WERI-Rb-1 (cell line): Measurements from ENCODE around the gene CGNL1.
A peak's percentile ranks its signal among the peaks of the same experiment; 100 is the strongest.

Experiments
- DNase-seq: peaks from one replicate; pipeline ENCODE4 v3.0.0-alpha.2; 2020
- H3K27ac ChIP-seq: fragments of 250-450 bp; sonication (Bioruptor Pico); 2 replicates; pipeline ENCODE4 v1.5.1; 2020; ENCODE audit warnings: mild to moderate bottlenecking, moderate library complexity
- H3K27me3 ChIP-seq: fragments of 250-450 bp; sonication (Bioruptor Pico); 2 replicates; pipeline ENCODE4 v1.5.1; 2021; ENCODE audit warnings: mild to moderate bottlenecking, low read depth, moderate library complexity; ENCODE audit not compliant: insufficient read depth, severe bottlenecking
- H3K36me3 ChIP-seq: fragments of 250-450 bp; sonication (Bioruptor Pico); 2 replicates; pipeline ENCODE4 v1.5.1; 2020; ENCODE audit warnings: mild to moderate bottlenecking, moderate library complexity
- H3K4me3 ChIP-seq: 2 replicates; pipeline ENCODE4 v1.5.1; 2011; ENCODE audit warnings: low read depth, mild to moderate bottlenecking, control low read depth, low read length
- H3K9me3 ChIP-seq: fragments of 250-450 bp; sonication (Bioruptor Pico); 2 replicates; pipeline ENCODE4 v1.5.1; 2021; ENCODE audit warnings: mild to moderate bottlenecking, moderate library complexity; ENCODE audit not compliant: severe bottlenecking
- TF ChIP-seq, protein P1 (sequence below): IDR thresholded peaks from 2 replicates; pipeline ENCODE4 v1.5.1; 2011; ENCODE audit warnings: low read depth, mild to moderate bottlenecking, control low read depth, inconsistent platforms, low read length

CGNL1 gene

DNA sequence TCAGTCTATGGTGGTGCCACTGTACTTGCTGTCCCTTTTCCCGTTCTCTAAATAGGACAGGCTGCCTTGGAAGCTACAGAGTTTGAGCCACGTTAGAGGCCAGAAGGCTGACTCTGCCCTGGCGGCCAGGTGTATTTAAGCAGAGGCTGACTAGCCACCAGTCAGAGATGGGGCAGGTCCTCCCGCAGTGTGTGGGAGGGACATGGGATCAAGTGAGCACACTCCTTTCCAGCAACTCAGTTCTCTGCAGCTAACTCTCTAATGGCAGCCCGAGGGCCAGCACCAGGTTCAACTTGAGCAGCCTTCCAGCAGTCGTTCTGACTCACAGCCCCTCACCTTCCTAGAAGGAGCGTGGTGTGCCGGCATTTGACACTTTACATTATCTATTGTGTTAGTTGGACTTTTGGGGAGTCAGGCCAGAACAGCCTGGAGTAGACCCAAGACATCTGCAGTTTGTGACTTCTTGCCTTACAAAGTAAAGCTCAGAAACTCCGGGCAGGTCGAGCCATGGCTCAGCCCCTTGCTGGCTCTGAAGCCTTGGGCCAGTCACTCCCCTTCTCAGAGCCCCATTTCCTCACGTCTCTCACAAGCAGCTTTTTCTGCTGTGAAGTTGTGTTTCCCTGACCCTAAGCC is 168.7 kb downstream of the CGNL1 start:
- Histone ChIP-seq H3K36me3 (peaks cover 11% of the 10 kb centered on the region; the same call in 1 of the 2 replicates), H3K27me3 (no peaks in the 10 kb centered on the region), H3K9me3 (no peaks in the 10 kb centered on the region), H3K4me3 (no peak overlapping the region), H3K27ac (no peak overlapping the region)
- DNase-seq, result no peak
- TF ChIP-seq, protein P1, sequence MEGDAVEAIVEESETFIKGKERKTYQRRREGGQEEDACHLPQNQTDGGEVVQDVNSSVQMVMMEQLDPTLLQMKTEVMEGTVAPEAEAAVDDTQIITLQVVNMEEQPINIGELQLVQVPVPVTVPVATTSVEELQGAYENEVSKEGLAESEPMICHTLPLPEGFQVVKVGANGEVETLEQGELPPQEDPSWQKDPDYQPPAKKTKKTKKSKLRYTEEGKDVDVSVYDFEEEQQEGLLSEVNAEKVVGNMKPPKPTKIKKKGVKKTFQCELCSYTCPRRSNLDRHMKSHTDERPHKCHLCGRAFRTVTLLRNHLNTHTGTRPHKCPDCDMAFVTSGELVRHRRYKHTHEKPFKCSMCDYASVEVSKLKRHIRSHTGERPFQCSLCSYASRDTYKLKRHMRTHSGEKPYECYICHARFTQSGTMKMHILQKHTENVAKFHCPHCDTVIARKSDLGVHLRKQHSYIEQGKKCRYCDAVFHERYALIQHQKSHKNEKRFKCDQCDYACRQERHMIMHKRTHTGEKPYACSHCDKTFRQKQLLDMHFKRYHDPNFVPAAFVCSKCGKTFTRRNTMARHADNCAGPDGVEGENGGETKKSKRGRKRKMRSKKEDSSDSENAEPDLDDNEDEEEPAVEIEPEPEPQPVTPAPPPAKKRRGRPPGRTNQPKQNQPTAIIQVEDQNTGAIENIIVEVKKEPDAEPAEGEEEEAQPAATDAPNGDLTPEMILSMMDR, result no peak

DNA sequence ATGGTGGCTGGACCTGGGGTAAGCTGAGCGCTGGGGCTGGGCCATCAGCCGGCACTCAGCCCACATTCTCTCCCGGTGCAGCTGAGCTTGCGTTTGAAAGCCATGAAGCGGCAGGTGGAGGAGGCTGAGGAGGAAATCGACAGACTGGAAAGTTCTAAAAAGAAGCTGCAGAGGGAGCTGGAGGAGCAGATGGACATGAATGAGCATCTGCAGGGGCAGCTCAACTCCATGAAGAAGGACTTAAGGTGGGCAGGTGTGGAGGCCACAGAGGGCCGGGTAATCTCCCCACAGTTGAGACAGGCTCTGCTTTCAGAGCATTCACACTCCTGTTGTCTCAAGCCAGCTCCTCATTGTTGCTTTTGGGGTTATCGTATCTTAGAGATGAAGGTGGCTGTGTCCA is 169.7 kb downstream of the CGNL1 start:
- DNase-seq, result peak; percentile 81
- H3K4me3 ChIP-seq, result no peak overlapping the region
- peaks cover 14% of the 10 kb centered on the region; the same call in 1 of the 2 replicates for H3K36me3 ChIP-seq
- TF ChIP-seq, protein P1, result peak; percentile 62
- H3K27me3 ChIP-seq, result no peaks in the 10 kb centered on the region
- H3K27ac ChIP-seq, result peak overlapping the region; percentile 63
- no peaks in the 10 kb centered on the region for H3K9me3 ChIP-seq

DNA sequence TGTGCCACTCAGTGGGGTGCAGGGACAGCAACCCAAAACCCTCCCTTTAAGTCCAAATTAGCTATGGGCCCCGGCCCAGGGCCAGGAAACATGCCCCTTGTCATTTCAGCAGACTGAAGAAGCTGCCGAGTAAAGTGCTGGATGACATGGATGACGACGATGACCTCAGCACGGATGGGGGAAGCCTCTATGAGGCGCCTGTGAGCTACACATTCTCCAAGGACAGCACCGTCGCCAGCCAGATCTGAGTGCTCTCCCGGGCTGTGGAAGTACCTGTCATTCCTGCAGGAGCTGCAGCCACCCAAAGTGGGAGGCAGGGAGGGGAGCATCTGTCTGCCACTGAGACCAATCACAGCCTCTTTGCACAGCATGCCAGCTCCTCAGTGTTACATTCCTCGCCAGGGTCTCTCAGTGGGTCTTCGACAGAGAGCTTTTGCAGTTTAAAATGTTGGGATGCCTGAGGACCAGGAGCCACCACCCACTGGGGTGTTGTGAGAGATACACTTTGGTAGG is 171.0 kb downstream of the CGNL1 start:
- no peak for DNase-seq

DNA sequence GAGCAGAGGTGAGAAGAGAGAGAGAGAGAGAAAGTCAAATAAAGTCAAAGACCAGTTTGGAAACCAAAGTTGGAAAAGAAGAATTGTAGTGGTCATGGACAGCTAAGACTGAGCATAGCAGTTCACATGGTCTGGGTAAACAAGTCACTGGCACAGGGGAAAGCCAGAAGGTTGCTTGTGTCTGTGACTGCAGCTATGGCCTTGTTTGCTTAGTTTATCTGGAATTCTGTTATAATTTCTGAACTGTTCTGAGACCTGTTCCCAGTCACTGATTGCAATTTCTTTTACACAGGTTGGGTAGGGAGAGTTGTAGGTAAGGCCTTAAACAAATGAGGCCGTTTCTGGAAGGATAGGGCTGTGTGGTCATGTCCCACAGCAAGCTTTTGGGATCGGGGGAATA is 172.0 kb downstream of the CGNL1 start:
- Histone ChIP-seq H3K9me3 (no peaks in the 10 kb centered on the region), H3K36me3 (peaks cover 14% of the 10 kb centered on the region; the same call in 1 of the 2 replicates), H3K27ac (no peak overlapping the region), H3K27me3 (no peaks in the 10 kb centered on the region), H3K4me3 (no peak overlapping the region)
- DNase-seq, result no peak
- TF ChIP-seq, protein P1, result no peak

More for the DNA sequence above, 171.0 kb downstream of the CGNL1 start:
- Histone ChIP-seq H3K9me3 (no peaks in the 10 kb centered on the region), H3K4me3 (no peak overlapping the region), H3K36me3 (peaks cover 14% of the 10 kb centered on the region; the same call in 1 of the 2 replicates), H3K27me3 (no peaks in the 10 kb centered on the region), H3K27ac (no peak overlapping the region)
- TF ChIP-seq, protein P1, result no peak

DNA sequence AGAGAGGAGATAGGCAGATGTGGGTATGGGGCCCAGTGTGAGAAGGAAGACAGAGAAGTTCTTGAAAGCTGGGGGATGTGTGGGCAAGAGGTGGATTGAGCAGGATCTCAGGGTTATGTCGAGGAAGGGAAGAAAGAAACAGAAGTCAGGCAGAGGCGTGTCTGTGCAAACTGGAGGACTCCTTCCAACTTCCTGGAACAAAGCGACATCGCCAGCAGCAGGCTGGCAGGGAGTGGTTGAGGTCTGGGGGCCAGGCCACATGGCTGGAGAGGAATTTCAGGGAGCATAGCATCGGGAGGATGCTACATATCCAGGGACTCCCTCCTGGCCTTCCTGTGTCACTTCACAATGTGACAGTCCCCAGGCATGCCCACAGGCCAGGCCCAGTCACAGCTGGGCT is 172.5 kb downstream of the CGNL1 start:
- DNase-seq, result no peak
- TF ChIP-seq, protein P1, result no peak
- peaks cover 14% of the 10 kb centered on the region; the same call in 1 of the 2 replicates for H3K36me3 ChIP-seq
- H3K9me3 ChIP-seq, result no peaks in the 10 kb centered on the region
- no peaks in the 10 kb centered on the region for H3K27me3 ChIP-seq
- no peak overlapping the region for H3K4me3 ChIP-seq
- no peak overlapping the region for H3K27ac ChIP-seq

DNA sequence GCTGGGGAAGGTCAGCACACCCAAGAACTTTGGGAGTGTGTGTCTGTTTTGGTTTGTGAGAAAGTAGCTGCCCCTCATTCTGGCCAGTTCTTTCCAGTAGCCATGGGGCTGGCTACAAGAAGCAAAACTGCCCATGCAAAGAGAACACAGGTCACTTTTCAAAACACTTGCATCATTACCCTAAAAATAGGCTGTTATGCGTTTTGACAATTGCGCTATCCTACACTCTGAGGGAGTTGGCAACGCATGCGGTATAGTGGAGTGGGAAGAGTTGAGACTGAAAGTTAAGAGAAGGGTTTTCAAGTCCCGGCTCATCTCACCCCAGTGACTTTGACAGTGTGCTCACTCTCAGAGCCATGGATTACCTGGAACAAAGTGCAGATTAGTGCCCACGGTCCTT is 173.6 kb downstream of the CGNL1 start:
- Histone ChIP-seq H3K27ac (no peak overlapping the region), H3K9me3 (no peaks in the 10 kb centered on the region), H3K36me3 (peaks cover 10% of the 10 kb centered on the region; the same call in 1 of the 2 replicates), H3K27me3 (no peaks in the 10 kb centered on the region), H3K4me3 (no peak overlapping the region)
- TF ChIP-seq, protein P1, result no peak
- DNase-seq, result no peak
